Epithelial cell of esophagus (primary cell): ENCODE measurements around the gene ITPKA.

Experiments used
- DNase-seq: peaks from one replicate; pipeline ENCODE4 v3.0.0; 2010; ENCODE audit warnings: low read depth
- H3K4me3 ChIP-seq: 2 replicates; pipeline ENCODE4 v1.5.1; 2011; ENCODE audit warnings: mild to moderate bottlenecking, low read length, control low read depth
- TF ChIP-seq, protein P1 (sequence below): IDR thresholded peaks from 2 replicates; pipeline ENCODE4 v1.5.1; 2011; ENCODE audit warnings: low read depth, mild to moderate bottlenecking, low read length, control low read depth, inconsistent platforms; ENCODE audit not compliant: insufficient read depth; ENCODE audit errors: missing control alignments

The ITPKA gene

DNA sequence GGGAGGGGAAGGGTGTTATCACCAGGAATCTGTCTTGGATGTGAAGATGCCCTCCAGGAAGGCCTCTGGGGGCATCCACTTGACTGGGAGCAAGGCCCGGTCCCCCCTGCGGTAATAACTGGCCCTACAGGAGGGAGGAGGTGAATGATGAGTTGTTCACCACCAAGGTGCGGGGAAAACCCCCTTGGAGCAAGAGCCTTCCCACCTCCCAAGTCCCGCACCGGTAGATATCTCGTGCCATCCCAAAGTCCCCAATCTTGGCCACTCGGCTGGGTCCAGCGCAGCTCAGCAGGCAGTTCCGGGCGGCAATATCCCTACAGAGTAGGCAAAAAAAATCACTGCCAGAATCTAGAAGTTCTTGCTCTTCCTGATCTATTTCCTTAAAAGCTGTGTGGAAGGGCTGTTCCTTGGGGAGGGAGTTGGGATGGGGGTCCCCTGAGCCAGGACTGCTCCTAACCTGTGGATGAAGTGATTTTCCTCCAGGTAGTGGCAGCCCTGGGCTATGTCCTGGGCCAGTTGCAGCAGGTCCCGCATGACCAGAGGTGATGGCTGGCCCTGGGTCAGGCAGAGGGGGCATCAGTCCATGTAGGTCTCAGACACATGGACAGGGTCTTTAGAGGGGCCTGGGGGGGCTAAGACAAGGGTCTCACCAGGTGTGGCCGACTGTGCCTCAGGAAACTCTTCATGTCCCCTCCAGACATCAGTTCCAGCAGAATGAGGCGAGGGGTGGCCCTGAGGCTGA is 11.2 kb downstream of the ITPKA start:
- DNase-seq: no peak
- no peak overlapping the region for H3K4me3 ChIP-seq
- TF ChIP-seq, protein P1, sequence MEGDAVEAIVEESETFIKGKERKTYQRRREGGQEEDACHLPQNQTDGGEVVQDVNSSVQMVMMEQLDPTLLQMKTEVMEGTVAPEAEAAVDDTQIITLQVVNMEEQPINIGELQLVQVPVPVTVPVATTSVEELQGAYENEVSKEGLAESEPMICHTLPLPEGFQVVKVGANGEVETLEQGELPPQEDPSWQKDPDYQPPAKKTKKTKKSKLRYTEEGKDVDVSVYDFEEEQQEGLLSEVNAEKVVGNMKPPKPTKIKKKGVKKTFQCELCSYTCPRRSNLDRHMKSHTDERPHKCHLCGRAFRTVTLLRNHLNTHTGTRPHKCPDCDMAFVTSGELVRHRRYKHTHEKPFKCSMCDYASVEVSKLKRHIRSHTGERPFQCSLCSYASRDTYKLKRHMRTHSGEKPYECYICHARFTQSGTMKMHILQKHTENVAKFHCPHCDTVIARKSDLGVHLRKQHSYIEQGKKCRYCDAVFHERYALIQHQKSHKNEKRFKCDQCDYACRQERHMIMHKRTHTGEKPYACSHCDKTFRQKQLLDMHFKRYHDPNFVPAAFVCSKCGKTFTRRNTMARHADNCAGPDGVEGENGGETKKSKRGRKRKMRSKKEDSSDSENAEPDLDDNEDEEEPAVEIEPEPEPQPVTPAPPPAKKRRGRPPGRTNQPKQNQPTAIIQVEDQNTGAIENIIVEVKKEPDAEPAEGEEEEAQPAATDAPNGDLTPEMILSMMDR: no peak

DNA sequence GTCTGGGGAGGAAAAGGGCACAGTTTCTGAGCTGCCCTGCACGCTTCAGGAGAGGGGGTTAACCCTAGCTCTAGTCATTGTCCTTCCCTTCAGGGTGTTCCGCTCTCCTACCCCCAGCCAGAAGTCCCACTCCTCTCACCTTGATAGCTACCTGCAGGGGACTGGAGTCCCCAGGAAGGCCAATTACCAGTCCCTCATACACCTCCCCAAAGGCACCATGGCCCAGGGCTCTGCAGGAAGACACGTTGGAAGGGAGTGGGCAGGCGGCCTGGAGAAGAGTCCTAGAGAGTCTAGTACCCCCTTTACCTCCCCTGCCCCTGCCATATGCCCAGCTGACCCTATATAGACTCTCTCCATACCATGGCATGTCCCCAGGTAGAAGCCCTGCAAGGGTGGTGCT is 12.1 kb downstream of the ITPKA start:
- no peak for DNase-seq
- TF ChIP-seq, protein P1: no peak
- H3K4me3 ChIP-seq: no peak overlapping the region

DNA sequence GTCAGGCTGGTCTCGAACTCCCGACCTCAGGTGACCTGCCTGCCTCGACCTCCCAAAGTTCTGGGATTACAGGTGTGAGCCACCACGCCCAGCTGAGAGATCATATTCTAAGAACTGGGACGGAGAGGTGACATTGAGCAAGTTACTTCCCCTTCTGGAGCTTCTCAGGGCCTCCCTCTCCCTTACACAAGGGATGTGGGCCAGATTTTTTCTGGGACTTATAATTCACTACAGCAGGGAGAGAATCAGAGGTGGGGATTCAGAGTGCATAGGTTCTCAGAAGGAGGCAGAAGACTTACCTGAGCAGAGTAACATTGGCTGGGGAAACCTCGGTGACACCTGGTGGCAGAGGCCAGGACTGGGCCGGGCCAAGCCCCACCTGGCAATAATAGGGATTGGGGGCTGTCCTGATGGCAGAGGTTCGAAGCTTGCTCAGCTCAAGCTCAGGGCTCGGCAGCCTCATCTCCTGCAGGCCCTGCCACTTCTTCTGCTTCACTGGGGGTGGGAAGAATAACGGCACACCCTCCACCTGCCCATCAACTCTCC is 13.2 kb downstream of the ITPKA start:
- DNase-seq: no peak
- TF ChIP-seq, protein P1: no peak
- no peak overlapping the region for H3K4me3 ChIP-seq

DNA sequence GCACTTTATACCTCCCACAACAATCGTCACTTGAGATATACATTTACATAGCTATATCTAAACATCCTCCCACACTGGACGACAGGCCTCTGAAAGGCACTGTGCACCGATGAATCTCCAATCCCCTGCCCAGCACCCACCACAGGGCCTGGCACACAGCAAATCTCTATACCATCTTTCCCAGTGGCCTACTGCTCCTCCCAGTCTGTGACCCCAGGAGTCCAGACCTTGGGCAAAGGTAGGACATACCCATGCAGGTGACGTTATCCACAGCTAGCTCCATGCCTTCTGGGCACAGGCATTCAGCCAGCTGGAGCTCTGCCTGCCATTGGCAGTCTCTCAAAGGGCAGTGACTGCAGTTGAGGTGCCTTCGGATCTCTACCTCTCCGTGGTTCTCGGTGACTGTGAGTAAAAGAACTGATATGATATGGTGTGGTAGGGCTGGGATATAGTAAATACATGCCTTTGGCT is 14.2 kb downstream of the ITPKA start:
- peak; percentile 73 for DNase-seq
- TF ChIP-seq, protein P1: no peak
- no peak overlapping the region for H3K4me3 ChIP-seq

DNA sequence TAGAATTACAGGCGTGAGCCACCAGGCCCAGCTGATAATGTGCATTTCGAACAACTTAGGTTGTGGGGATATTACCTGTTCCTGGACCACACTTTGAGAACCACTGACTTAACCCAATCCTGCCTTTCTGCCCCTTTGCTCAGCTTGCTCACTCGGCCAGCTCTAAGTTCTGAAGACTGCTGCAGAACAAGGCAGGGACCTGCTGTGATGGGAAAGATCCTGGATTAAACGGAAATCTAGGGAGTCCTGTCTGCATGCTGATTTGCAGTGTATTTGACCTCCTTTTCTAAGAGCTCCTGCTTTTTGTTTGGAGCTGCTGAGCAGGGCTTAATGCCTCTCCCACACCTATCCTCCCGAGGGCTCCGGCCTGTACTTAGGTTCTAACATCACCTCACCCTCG is 17.1 kb downstream of the ITPKA start:
- H3K4me3 ChIP-seq: no peak overlapping the region
- no peak for DNase-seq
- TF ChIP-seq, protein P1: no peak

DNA sequence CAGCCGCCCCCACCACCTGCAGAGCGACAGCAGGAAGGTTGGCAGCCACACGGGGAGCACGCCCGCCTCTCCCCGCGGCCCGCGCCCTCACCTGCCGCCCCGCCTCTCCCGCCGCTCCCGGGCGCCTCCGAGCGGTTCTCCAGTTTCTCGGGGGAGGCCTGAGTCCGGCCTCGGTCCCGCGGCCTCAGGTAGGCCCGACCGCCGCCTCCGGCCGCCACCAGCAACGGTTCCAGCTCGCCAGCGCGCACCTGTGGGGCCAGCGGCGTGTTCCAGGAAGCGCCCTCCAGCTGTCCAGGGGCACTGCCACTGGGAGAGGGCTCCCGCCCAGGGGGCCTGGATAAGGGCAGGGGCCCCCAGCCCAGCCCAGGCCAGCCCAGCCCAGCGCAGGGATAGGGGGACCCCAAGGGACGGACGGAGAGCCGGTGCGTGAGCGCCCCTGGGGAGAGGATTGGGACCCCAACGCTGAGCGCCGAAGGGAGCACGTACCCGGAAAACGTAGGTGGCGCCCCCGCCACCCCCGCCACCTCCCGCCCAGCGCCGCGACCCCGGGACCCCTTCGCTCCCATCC is 17.7 kb downstream of the ITPKA start:
- H3K4me3 ChIP-seq: no peak overlapping the region
- TF ChIP-seq, protein P1: no peak
- DNase-seq: no peak

DNA sequence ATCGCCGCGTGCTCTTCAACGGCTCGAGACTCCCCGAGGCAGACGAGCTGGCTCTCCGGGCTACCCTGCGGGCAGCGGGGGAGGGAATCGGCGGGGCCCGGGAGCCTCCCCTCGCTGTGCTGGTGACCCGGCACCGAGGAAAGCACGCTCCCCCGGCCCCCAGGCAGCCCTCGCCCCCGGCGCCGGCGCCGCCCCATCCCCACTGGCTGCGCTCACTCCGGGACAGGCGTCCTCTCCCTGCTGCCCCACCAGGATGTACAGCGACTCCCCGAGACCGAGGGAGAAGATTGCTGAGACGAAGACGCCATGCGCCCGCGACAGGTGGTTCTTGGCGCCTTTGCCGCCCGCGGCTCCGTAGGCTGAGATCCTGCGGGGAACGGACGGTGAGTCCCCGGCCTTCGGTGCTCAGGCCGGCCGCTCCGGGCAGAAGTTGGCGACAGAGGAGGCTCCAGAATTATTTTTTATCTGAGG is 18.3 kb downstream of the ITPKA start:
- TF ChIP-seq, protein P1: no peak
- H3K4me3 ChIP-seq: no peak overlapping the region
- no peak for DNase-seq
